Subcutaneous adipose tissue (tissue), 4 donors: ENCODE data around the gene MKX. TPM values are rescaled to one million over a fixed set of nuclear protein-coding genes. Genes with fewer than 3 reads are reported as not detected.

Experiments
- CTCF ChIP-seq: fragments of 450-650 bp; IDR thresholded peaks from one replicate; pipeline ENCODE4 v1.5.1; 2016; ENCODE audit warnings: low read depth, mild to moderate bottlenecking, control low read depth, antibody characterized with exemption, moderate library complexity
- total RNA-seq, 4 donors: library from RNA; depleted of rRNA; stranded (reverse); fragments of >200 nt; gene quantifications; one replicate each; pipeline ENCODE4 v1.1.0, GENCODE V29; 2016

MKX gene
- total RNA-seq, 4 donors from 2014 or later: 0.51 to 4.1 (median 2.1) TPM

DNA sequence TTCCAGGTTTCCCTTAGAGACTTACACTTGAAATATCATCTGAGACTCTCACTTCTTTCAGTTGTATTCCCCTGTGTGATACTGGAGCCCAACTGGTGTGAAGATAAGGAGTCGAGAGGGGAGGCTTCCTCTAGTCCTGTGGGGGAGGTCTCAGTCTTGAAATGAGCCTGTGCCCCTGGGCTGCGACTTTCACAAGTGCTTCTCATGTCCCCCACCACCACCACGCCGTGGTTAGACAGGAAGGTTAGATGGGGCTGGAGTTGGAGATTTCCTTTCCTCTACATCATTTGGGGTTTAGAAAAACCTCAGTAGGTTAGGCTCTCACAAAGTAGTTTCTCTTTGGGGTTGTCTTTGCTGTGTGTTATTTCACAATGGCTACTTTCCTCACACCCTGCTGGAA lies 25.6 kb upstream of the MKX start:
- no peak for TF ChIP-seq CTCF

DNA sequence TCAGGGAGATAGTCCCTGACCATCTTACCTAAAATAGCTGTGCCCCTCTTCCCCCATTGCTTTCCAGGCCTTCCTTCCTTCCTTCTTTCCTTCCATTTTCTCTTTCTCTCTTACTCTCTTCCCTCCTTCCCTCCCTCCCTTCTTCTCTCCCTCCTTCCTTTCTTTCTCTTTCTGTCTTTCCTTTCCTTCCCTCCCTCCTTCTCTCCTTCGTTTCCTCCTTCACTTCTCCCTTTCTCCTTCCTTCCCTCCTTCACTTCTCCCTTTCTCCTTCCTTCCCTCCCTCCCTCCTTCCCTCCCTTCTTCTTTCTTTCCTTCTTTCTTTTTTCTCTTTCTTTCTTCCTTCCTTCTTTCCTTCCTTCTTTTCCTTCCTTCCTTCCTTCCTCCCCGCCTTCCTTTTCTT lies 24.6 kb upstream of the MKX start:
- TF ChIP-seq CTCF: no peak

GRCh38 chr10:27760867-27761266 lies 15.2 kb upstream of the MKX start:
- no peak for TF ChIP-seq CTCF

- TF ChIP-seq CTCF: no peak
Observed at GRCh38 chr10:27759483-27760272, 14.1 kb upstream of the MKX start.

GRCh38 chr10:27752673-27753237 lies 7.1 kb upstream of the MKX start:
- TF ChIP-seq CTCF: no peak

DNA sequence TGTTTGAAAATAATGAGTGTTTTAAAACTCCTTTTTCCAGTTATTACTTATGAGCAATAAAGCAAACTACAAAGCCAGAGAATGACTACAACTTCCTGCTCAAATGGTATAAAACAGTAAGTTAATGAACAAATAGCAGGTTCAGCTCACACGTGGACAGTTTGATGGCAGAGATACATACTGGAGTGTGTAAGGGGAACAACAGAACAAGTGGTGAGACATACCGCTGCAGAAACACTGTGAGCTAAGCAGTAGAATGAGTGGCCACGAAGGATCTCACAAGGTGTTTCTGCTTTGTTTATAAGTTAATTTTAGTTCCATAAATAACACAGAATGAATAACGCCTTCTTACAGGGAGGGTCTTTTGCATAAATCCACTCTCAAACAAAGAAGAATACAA lies 3.0 kb upstream of the MKX start:
- TF ChIP-seq CTCF: no peak

GRCh38 chr10:27747096-27747451 lies 1.5 kb upstream of the MKX start:
- TF ChIP-seq CTCF: no peak
